SK-N-SH (cell line): Measurements from ENCODE around the gene SMIM44.

ENCODE experiments used
- CTCF ChIP-seq: fragments of 200-600 bp; sonication (generic); IDR thresholded peaks from 2 replicates; pipeline ENCODE4 v1.6.1; 2017; ENCODE audit warnings: antibody characterized with exemption, mild to moderate bottlenecking, moderate library complexity
- EP300 ChIP-seq, 2 experiments: IDR thresholded peaks; 2 replicates each; pipeline versions ENCODE4 v1.4.0 to v1.6.1; 2012; ENCODE audit warnings: borderline replicate concordance in 1 of 2, low read depth in 1 of 2, low read length in 1 of 2
- GABPA ChIP-seq: IDR thresholded peaks from 2 replicates; pipeline ENCODE4 v1.4.0; 2012; ENCODE audit warnings: low read depth, mild to moderate bottlenecking
- GATA2 ChIP-seq: sonication (generic); formaldehyde crosslinking; IDR thresholded peaks from 2 replicates; pipeline ENCODE4 v1.5.0; 2020; ENCODE audit warnings: mild to moderate bottlenecking, missing genetic modification reagents
- JUND ChIP-seq: IDR thresholded peaks from 2 replicates; pipeline ENCODE4 v1.4.0; 2012
- MAX ChIP-seq: IDR thresholded peaks from 2 replicates; pipeline ENCODE4 v1.4.0; 2012; ENCODE audit warnings: low read depth
- MXI1 ChIP-seq: IDR thresholded peaks from 2 replicates; pipeline ENCODE4 v1.6.1; 2012; ENCODE audit warnings: mild to moderate bottlenecking, low read depth, low read length, improper control_type of control experiment
- NFIC ChIP-seq: IDR thresholded peaks from 2 replicates; pipeline ENCODE4 v1.4.0; 2012; ENCODE audit warnings: borderline replicate concordance
- REST ChIP-seq: IDR thresholded peaks from 2 replicates; pipeline ENCODE4 v1.6.1; 2012; ENCODE audit warnings: mild to moderate bottlenecking, low read depth, low read length, moderate library complexity
- TCF12 ChIP-seq: IDR thresholded peaks from 2 replicates; pipeline ENCODE4 v1.4.0; 2012
- USF2 ChIP-seq: fragments of 150-350 bp; IDR thresholded peaks from 2 replicates; pipeline ENCODE4 v1.6.1; 2017; ENCODE audit warnings: antibody characterized with exemption, low read length, low read depth, borderline replicate concordance
- ZBTB33 ChIP-seq: IDR thresholded peaks from 2 replicates; pipeline ENCODE4 v1.4.0; 2012; ENCODE audit warnings: low read depth, borderline replicate concordance

- TF ChIP-seq TCF12 (no peak), GABPA (no peak), CTCF (no peak), NFIC (no peak), EP300 (IDR thresholded peaks at IDR 0.05; ENCODE audit: borderline replicate concordance in 1 of 2, low read depth in 1 of 2, low read length in 1 of 2) (no peak), MXI1 (no peak), REST (no peak), GATA2 (no peak), JUND (no peak), ZBTB33 (no peak), USF2 (no peak), MAX (no peak)
Observed at GRCh38 chr19:3477506-3477905, 5.7 kb downstream of the SMIM44 start.
